IMR-90 (cell line): ENCODE results near the gene HOXB2. TPM values are rescaled to one million over a fixed set of nuclear protein-coding genes. Genes with fewer than 3 reads are reported as not detected.

Experiments
- ATAC-seq: fragments of 200-7000 bp; cut with Tn5 transposase; 2 replicates; pipeline ENCODE4 v1.9.1; 2020; ENCODE audit warnings: low read depth, mild to moderate bottlenecking, moderate library complexity
- BruUV-seq: library from RNA; stranded (reverse); fragments of 400-500 nt; replicated peaks from 2 replicates; lab custom pipeline; 2021; lab: Mats Ljungman, UMichigan
- CTCF ChIA-PET: fragments of 300-600 bp; formaldehyde crosslinking; extraction: SDS; loops from one replicate; lab custom pipeline; 2021; ENCODE audit warnings: antibody characterized with exemption; lab: Yijun Ruan, JAX
- POLR2A ChIA-PET: fragments of 300-600 bp; sonication (Branson Sonifier 250); formaldehyde crosslinking; loops from one replicate; lab custom pipeline; 2022; ENCODE audit warnings: antibody characterized with exemption; ENCODE audit not compliant: unreplicated experiment; lab: Charles Lee
- DNase-seq: peaks from one replicate; pipeline ENCODE4 v3.0.0; 2013
- H2AFZ ChIP-seq: replicated peaks from 2 replicates; pipeline ENCODE3; 2013; ENCODE audit warnings: low read length, mild to moderate bottlenecking; ENCODE audit not compliant: poor library complexity
- H2AK5ac ChIP-seq: 2 replicates; pipeline ENCODE4 v1.6.1; 2013; ENCODE audit warnings: low read depth, low read length, inconsistent platforms
- H2AK9ac ChIP-seq: replicated peaks from 2 replicates; pipeline ENCODE3; 2013; ENCODE audit warnings: mild to moderate bottlenecking, low read depth, low read length, moderate library complexity; ENCODE audit not compliant: poor library complexity
- H2BK120ac ChIP-seq: 2 replicates; pipeline ENCODE4 v1.6.1; 2013; ENCODE audit warnings: low read depth, low read length, inconsistent platforms
- H2BK15ac ChIP-seq: 3 replicates; pipeline ENCODE4 v1.6.1; 2013; ENCODE audit warnings: low read depth, low read length, inconsistent platforms
- H2BK20ac ChIP-seq: 2 replicates; pipeline ENCODE4 v1.6.1; 2013; ENCODE audit warnings: low read depth, mild to moderate bottlenecking, inconsistent platforms, low read length, moderate library complexity
- H2BK5ac ChIP-seq: 2 replicates; pipeline ENCODE4 v1.6.1; 2013; ENCODE audit warnings: mild to moderate bottlenecking, low read depth, low read length, inconsistent platforms; ENCODE audit not compliant: poor library complexity, severe bottlenecking
- H3K14ac ChIP-seq: replicated peaks from 2 replicates; pipeline ENCODE4 v1.6.1; 2013; ENCODE audit warnings: low read depth, low read length, inconsistent platforms
- H3K18ac ChIP-seq: 2 replicates; pipeline ENCODE4 v1.6.1; 2013; ENCODE audit warnings: low read depth, low read length, control low read depth
- H3K23ac ChIP-seq: 2 replicates; pipeline ENCODE4 v1.6.1; 2013; ENCODE audit warnings: low read depth, low read length, inconsistent platforms
- H3K27ac ChIP-seq: 2 replicates; pipeline ENCODE4 v1.5.1; 2013; ENCODE audit warnings: mild to moderate bottlenecking, control low read depth, low read length; ENCODE audit not compliant: insufficient read depth
- H3K27me3 ChIP-seq: 2 replicates; pipeline ENCODE4 v1.6.1; 2013; ENCODE audit warnings: low read length; ENCODE audit not compliant: control insufficient read depth, insufficient read depth
- H3K36me3 ChIP-seq: 2 replicates; pipeline ENCODE4 v1.6.1; 2013; ENCODE audit warnings: low read length, mixed read lengths; ENCODE audit not compliant: control insufficient read depth, insufficient read depth
- H3K4ac ChIP-seq: 2 replicates; pipeline ENCODE4 v1.6.1; 2013; ENCODE audit warnings: low read depth, low read length, inconsistent platforms
- H3K4me1 ChIP-seq: 2 replicates; pipeline ENCODE4 v1.6.1; 2013; ENCODE audit warnings: low read length, mixed read lengths; ENCODE audit not compliant: control insufficient read depth, insufficient read depth
- H3K4me2 ChIP-seq: 2 replicates; pipeline ENCODE4 v1.6.1; 2013; ENCODE audit warnings: low read depth, mild to moderate bottlenecking, control low read depth, low read length, moderate library complexity
- H3K4me3 ChIP-seq: 2 replicates; pipeline ENCODE4 v1.5.1; 2013; ENCODE audit warnings: low read depth, mild to moderate bottlenecking, control low read depth, low read length, moderate library complexity; ENCODE audit not compliant: insufficient read depth
- H3K56ac ChIP-seq: 2 replicates; pipeline ENCODE4 v1.6.1; 2013; ENCODE audit warnings: low read length, inconsistent platforms; ENCODE audit not compliant: insufficient read depth; ENCODE audit errors: extremely low read depth
- H3K79me1 ChIP-seq, 2 experiments: 2 replicates each; pipeline ENCODE4 v1.6.1; 2013; ENCODE audit warnings: low read length in 2 of 2, inconsistent platforms in 1 of 2, low read depth in 1 of 2
- H3K9ac ChIP-seq: 2 replicates; pipeline ENCODE4 v1.6.1; 2013; ENCODE audit warnings: low read depth, low read length, control low read depth
- H3K9me1 ChIP-seq: 2 replicates; pipeline ENCODE4 v1.6.1; 2013; ENCODE audit warnings: low read length, inconsistent platforms; ENCODE audit not compliant: insufficient read depth
- H3K9me3 ChIP-seq: 2 replicates; pipeline ENCODE4 v1.6.1; 2013; ENCODE audit warnings: low read length; ENCODE audit not compliant: control insufficient read depth, insufficient read depth
- H4K20me1 ChIP-seq: 2 replicates; pipeline ENCODE4 v1.6.1; 2013; ENCODE audit warnings: low read length, inconsistent platforms; ENCODE audit not compliant: insufficient read depth
- H4K5ac ChIP-seq: 2 replicates; pipeline ENCODE4 v1.6.1; 2013; ENCODE audit warnings: mild to moderate bottlenecking, low read depth, low read length, control low read depth
- H4K8ac ChIP-seq, 2 experiments: 2 replicates each; pipeline ENCODE4 v1.6.1; 2013; ENCODE audit warnings: low read depth in 2 of 2, low read length in 2 of 2, control low read depth in 1 of 2, inconsistent platforms in 1 of 2
- H4K91ac ChIP-seq: 2 replicates; pipeline ENCODE4 v1.6.1; 2013; ENCODE audit warnings: low read depth, low read length, inconsistent platforms; ENCODE audit not compliant: insufficient read depth
- BHLHE40 ChIP-seq: fragments of 150-350 bp; IDR thresholded peaks from 2 replicates; pipeline ENCODE4 v1.6.1; 2016; ENCODE audit warnings: mild to moderate bottlenecking, low read depth, low read length
- CEBPB ChIP-seq: IDR thresholded peaks from 2 replicates; pipeline ENCODE4 v1.6.1; 2012; ENCODE audit warnings: low read depth, low read length, improper control_type of control experiment
- CHD1 ChIP-seq: IDR thresholded peaks from 2 replicates; pipeline ENCODE4 v1.6.1; 2012; ENCODE audit warnings: low read depth, low read length, improper control_type of control experiment
- FOS ChIP-seq: fragments of 150-350 bp; IDR thresholded peaks from 2 replicates; pipeline ENCODE4 v1.6.1; 2016; ENCODE audit warnings: low read depth, low read length
- MAFK ChIP-seq: IDR thresholded peaks from 2 replicates; pipeline ENCODE4 v1.6.1; 2012; ENCODE audit warnings: low read depth, low read length, improper control_type of control experiment
- MAZ ChIP-seq: IDR thresholded peaks from 2 replicates; pipeline ENCODE4 v1.6.1; 2012; ENCODE audit warnings: low read depth, mild to moderate bottlenecking, low read length, improper control_type of control experiment, moderate library complexity, borderline replicate concordance
- MXI1 ChIP-seq: IDR thresholded peaks from 2 replicates; pipeline ENCODE4 v1.6.1; 2012; ENCODE audit warnings: low read depth, mild to moderate bottlenecking, low read length, moderate library complexity, borderline replicate concordance
- NFE2L2 ChIP-seq: fragments of 150-350 bp; IDR thresholded peaks from 2 replicates; pipeline ENCODE4 v1.6.1; 2016; ENCODE audit warnings: low read depth, mild to moderate bottlenecking, low read length
- POLR2A ChIP-seq: IDR thresholded peaks from 2 replicates; pipeline ENCODE4 v1.6.1; 2012; ENCODE audit warnings: mild to moderate bottlenecking, low read depth, low read length
- RAD21 ChIP-seq: IDR thresholded peaks from 2 replicates; pipeline ENCODE4 v1.6.1; 2012; ENCODE audit warnings: low read length, improper control_type of control experiment
- RCOR1 ChIP-seq: IDR thresholded peaks from 2 replicates; pipeline ENCODE4 v1.6.1; 2012; ENCODE audit warnings: mild to moderate bottlenecking, low read length, improper control_type of control experiment; ENCODE audit not compliant: insufficient replicate concordance
- RFX5 ChIP-seq: IDR thresholded peaks from 2 replicates; pipeline ENCODE4 v1.8.0; 2012; ENCODE audit warnings: low read depth, mild to moderate bottlenecking, low read length, moderate library complexity
- SMC3 ChIP-seq: fragments of 150-350 bp; IDR thresholded peaks from 2 replicates; pipeline ENCODE4 v1.6.1; 2016; ENCODE audit warnings: low read depth, mild to moderate bottlenecking, antibody characterized with exemption, low read length, moderate library complexity
- WGBS, 2 experiments: methylation state at CpG; one replicate each; pipeline versions ENCODE4 v1.1.5 to v1.1.7; 2013; ENCODE audit warnings: missing lambda C conversion rate in 2 of 2; ENCODE audit not compliant: insufficient read length in 1 of 2; ENCODE audit errors: extremely low coverage in 2 of 2; 5-methylcytosine and 5-hydroxymethylcytosine counted together
- dilution Hi-C: fragments of 300-500 bp; cut with HindIII; formaldehyde crosslinking; loops from one replicate; pipeline ENCODE4 v1.14.3; 2018; ENCODE audit warnings: low sequenced_read_pairs; ENCODE audit not compliant: unreplicated experiment
- in situ Hi-C: fragments of 300-500 bp; cut with MboI; formaldehyde crosslinking; loops from 3 replicates; pipeline ENCODE4 v1.14.3; 2019; ENCODE audit warnings: low sequenced_read_pairs, inconsistent platforms, mixed read lengths
- intact Hi-C: fragments of 100-400 bp; cut with micrococcal nuclease; formaldehyde crosslinking; loops from 2 replicates; pipeline ENCODE4 v1.10.0; 2022
- polyA plus RNA-seq, 3 experiments: library from polyadenylated mRNA; depleted of rRNA; stranded (reverse); fragments of >200 nt; gene quantifications; 2 replicates each; pipeline ENCODE4 v1.2.3, GENCODE V29; 2012; ENCODE audit warnings: low replicate concordance in 1 of 3
- total RNA-seq: library from RNA; depleted of rRNA; stranded (reverse); fragments of >200 nt; gene quantifications from 2 replicates; pipeline ENCODE4 v1.2.3, GENCODE V29; 2012
- TF ChIP-seq, protein P1 (sequence below): fragments of 150-350 bp; IDR thresholded peaks from 2 replicates; pipeline ENCODE4 v1.6.1; 2017; ENCODE audit warnings: mild to moderate bottlenecking, antibody characterized with exemption, low read length, low read depth
- TF ChIP-seq, protein P2 (sequence below): fragments of 150-350 bp; IDR thresholded peaks from 2 replicates; pipeline ENCODE4 v1.6.1; 2016; ENCODE audit warnings: low read depth, mild to moderate bottlenecking, low read length, moderate library complexity, borderline replicate concordance
- TF ChIP-seq, protein P3 (sequence below): conservative IDR thresholded peaks from 2 replicates; pipeline ENCODE4 v1.5.1; 2012; ENCODE audit warnings: mild to moderate bottlenecking, low read depth, low read length, improper control_type of control experiment

HOXB2 gene
- total and polyA plus RNA-seq, 2 of the 4 experiments (the other 2 are of a cell fraction): 2.7 to 29.9 TPM

DNA sequence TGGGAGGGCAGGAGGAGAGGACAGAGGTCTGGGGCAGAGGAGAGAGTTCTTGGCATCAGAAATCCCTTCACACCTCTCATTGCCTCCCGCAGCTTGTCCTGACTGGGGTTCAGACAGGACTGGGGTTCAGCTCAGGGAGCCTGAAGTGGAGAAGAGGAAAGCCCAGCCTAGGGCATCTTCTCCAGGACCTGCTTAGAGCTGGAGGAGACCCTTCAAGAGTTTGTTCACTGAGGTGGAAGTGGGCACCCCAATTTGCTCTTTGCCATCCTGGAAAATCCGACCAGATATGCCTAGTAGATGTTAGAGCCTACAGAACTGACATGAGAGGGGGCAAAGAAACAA is 43.1 kb upstream of the HOXB2 start:
- H3K9me1 ChIP-seq: no peaks in the 10 kb centered on the region; the same call in 1 of the 2 replicates
- peaks cover 14% of the 10 kb centered on the region; the same call in 1 of the 2 replicates for H3K36me3 ChIP-seq
- peak overlapping the region; percentile 95; the same call in 2 of the 3 replicates for H2BK15ac ChIP-seq
- peaks cover 9% of the 10 kb centered on the region for H3K4me1 ChIP-seq
- BruUV-seq: no TSS peak
- peak overlapping the region; percentile 99 for H3K4ac ChIP-seq
- ChIA-PET CTCF (interaction anchor here (0.6 to 2.6 kb wide), 5 partner anchors 25 to 236 kb away, joined by 3 to 15 read pairs (median 5); no protein-coding TSS in a partner anchor), POLR2A (interaction anchor here (0.6 to 1.6 kb wide), 16 partner anchors 10 to 117 kb away, joined by 3 to 14 read pairs (median 4); partner anchors contain the start of gene HOXB9)
- ATAC-seq (no peak; the same call in 1 of the 2 replicates), DNase-seq (no peak)
- peak overlapping the region; percentile 100 for H3K23ac ChIP-seq
- H2AK5ac ChIP-seq: peak overlapping the region; percentile 95
- H3K56ac ChIP-seq: peak overlapping the region; percentile 100
- peak overlapping the region; percentile 99 for H3K27ac ChIP-seq
- no peaks in the 10 kb centered on the region for H3K79me1 ChIP-seq
- H2BK20ac ChIP-seq: peak overlapping the region; percentile 55
- no peaks in the 10 kb centered on the region for H3K27me3 ChIP-seq
- H3K9me3 ChIP-seq: no peaks in the 10 kb centered on the region
- H2AK9ac ChIP-seq: peak overlapping the region; percentile 94
- H3K4me2 ChIP-seq: peak overlapping the region; percentile 98
- H3K18ac ChIP-seq: peak overlapping the region; percentile 96
- H2BK120ac ChIP-seq: peak overlapping the region; percentile 97
- peak overlapping the region; percentile 99 for H3K14ac ChIP-seq
- H2BK5ac ChIP-seq: peak overlapping the region; percentile 99
- peak overlapping the region; percentile 96 to 99 for H4K8ac ChIP-seq
- H3K9ac ChIP-seq: peak overlapping the region; percentile 100
- WGBS, 2 experiments: 17% methylated on average over 1 of the region's 2 CpGs; no CpG with 5 or more reads in 1 of the 2 experiments
- no peak overlapping the region for H2AFZ ChIP-seq
- dilution Hi-C loops: no loop called here
- H4K20me1 ChIP-seq: no peaks in the 10 kb centered on the region; the same call in 1 of the 2 replicates
- TF ChIP-seq RCOR1 (no peak), MXI1 (no peak), NFE2L2 (no peak), MAFK (no peak), RAD21 (no peak), FOS (no peak), MAZ (no peak), BHLHE40 (no peak), CEBPB (no peak), POLR2A (no peak), RFX5 (no peak), SMC3 (no peak), CHD1 (no peak)
- TF ChIP-seq, protein P1, sequence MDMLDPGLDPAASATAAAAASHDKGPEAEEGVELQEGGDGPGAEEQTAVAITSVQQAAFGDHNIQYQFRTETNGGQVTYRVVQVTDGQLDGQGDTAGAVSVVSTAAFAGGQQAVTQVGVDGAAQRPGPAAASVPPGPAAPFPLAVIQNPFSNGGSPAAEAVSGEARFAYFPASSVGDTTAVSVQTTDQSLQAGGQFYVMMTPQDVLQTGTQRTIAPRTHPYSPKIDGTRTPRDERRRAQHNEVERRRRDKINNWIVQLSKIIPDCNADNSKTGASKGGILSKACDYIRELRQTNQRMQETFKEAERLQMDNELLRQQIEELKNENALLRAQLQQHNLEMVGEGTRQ: no peak
- TF ChIP-seq, protein P2, sequence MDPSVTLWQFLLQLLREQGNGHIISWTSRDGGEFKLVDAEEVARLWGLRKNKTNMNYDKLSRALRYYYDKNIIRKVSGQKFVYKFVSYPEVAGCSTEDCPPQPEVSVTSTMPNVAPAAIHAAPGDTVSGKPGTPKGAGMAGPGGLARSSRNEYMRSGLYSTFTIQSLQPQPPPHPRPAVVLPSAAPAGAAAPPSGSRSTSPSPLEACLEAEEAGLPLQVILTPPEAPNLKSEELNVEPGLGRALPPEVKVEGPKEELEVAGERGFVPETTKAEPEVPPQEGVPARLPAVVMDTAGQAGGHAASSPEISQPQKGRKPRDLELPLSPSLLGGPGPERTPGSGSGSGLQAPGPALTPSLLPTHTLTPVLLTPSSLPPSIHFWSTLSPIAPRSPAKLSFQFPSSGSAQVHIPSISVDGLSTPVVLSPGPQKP: no peak
- TF ChIP-seq, protein P3, sequence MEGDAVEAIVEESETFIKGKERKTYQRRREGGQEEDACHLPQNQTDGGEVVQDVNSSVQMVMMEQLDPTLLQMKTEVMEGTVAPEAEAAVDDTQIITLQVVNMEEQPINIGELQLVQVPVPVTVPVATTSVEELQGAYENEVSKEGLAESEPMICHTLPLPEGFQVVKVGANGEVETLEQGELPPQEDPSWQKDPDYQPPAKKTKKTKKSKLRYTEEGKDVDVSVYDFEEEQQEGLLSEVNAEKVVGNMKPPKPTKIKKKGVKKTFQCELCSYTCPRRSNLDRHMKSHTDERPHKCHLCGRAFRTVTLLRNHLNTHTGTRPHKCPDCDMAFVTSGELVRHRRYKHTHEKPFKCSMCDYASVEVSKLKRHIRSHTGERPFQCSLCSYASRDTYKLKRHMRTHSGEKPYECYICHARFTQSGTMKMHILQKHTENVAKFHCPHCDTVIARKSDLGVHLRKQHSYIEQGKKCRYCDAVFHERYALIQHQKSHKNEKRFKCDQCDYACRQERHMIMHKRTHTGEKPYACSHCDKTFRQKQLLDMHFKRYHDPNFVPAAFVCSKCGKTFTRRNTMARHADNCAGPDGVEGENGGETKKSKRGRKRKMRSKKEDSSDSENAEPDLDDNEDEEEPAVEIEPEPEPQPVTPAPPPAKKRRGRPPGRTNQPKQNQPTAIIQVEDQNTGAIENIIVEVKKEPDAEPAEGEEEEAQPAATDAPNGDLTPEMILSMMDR: no peak
- peak overlapping the region; percentile 92 for H4K5ac ChIP-seq
- H4K91ac ChIP-seq: peak overlapping the region; percentile 99
- intact Hi-C loops: no loop called here
- peak overlapping the region; percentile 91 for H3K4me3 ChIP-seq
- in situ Hi-C loops: no loop called here
